ENCODE data around the gene TCTN2.
A peak's percentile ranks its signal among the peaks of the same experiment; 100 is the strongest.

Gene TCTN2

GRCh38 chr12:123743002-123743401, 72.1 kb downstream of the TCTN2 start:
- Histone ChIP-seq H3K36me3 (ENCODE audit: control insufficient read depth, low read length) (peaks cover 74% of the 10 kb centered on the region), H3K4me1 (ENCODE audit: control insufficient read depth, low read length) (peaks cover 17% of the 10 kb centered on the region), H3K27ac (ENCODE audit: low read depth, low read length) (peak overlapping the region; percentile 43)

DNA sequence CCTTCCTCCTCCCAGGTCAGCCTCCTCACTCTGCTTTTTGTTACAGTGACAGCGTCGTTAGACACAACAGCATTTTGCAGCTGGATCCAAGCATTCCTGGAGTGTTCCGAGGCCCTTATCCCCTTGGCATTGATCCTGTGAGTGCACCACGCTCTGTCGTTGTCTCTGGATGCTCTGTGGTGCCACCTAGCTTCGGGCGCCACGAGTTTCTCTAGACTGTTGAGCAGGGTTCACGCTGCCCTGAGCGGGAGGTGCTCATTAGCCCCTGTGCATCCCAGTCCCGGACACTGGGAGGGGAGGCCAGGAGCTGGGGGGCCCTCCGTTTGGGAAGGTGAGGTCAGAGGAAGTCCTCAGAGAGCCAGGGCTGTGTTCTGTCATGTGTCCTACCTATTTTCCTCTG, 73.9 kb downstream of the TCTN2 start:
- Histone ChIP-seq H3K4me1 (ENCODE audit: control insufficient read depth, low read length) (peaks cover 17% of the 10 kb centered on the region), H3K4me2 (ENCODE audit: low read length) (no peak overlapping the region), H3K27ac (ENCODE audit: low read depth, low read length) (no peak overlapping the region), H3F3A (ENCODE audit: control insufficient read depth, insufficient read depth) (no peaks in the 10 kb centered on the region), H3K9me2 (replicated peaks; ENCODE audit: control insufficient read depth, low read length) (no peaks in the 10 kb centered on the region), H3K27me3 (ENCODE audit: control insufficient read depth, low read length) (no peaks in the 10 kb centered on the region), H3K4me3 (ENCODE audit: low read length) (no peak overlapping the region), H4K20me1 (ENCODE audit: control insufficient read depth, insufficient read depth, low read depth, low read length) (no peaks in the 10 kb centered on the region), H3K79me2 (ENCODE audit: control insufficient read depth, low read length) (no peaks in the 10 kb centered on the region), H3K9me3 (ENCODE audit: control insufficient read depth, insufficient read depth, low read length) (no peaks in the 10 kb centered on the region), H3K36me3 (ENCODE audit: control insufficient read depth, low read length) (peaks cover 77% of the 10 kb centered on the region)
- TF ChIP-seq EZH2phosphoT487 (IDR thresholded peaks at IDR 0.05; ENCODE audit: borderline replicate concordance, low read length) = no peak
- TF ChIP-seq, protein P1, sequence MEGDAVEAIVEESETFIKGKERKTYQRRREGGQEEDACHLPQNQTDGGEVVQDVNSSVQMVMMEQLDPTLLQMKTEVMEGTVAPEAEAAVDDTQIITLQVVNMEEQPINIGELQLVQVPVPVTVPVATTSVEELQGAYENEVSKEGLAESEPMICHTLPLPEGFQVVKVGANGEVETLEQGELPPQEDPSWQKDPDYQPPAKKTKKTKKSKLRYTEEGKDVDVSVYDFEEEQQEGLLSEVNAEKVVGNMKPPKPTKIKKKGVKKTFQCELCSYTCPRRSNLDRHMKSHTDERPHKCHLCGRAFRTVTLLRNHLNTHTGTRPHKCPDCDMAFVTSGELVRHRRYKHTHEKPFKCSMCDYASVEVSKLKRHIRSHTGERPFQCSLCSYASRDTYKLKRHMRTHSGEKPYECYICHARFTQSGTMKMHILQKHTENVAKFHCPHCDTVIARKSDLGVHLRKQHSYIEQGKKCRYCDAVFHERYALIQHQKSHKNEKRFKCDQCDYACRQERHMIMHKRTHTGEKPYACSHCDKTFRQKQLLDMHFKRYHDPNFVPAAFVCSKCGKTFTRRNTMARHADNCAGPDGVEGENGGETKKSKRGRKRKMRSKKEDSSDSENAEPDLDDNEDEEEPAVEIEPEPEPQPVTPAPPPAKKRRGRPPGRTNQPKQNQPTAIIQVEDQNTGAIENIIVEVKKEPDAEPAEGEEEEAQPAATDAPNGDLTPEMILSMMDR (IDR thresholded peaks at IDR 0.05; ENCODE audit: low read depth, low read length, poor library complexity, severe bottlenecking) = no peak

More at GRCh38 chr12:123743002-123743401, 72.1 kb downstream of the TCTN2 start:
- no peak for TF ChIP-seq EZH2phosphoT487 (IDR thresholded peaks at IDR 0.05; ENCODE audit: borderline replicate concordance, low read length)
- TF ChIP-seq, protein P1 (IDR thresholded peaks at IDR 0.05; ENCODE audit: low read depth, low read length, poor library complexity, severe bottlenecking) = no peak
- Histone ChIP-seq H3F3A (ENCODE audit: control insufficient read depth, insufficient read depth) (no peaks in the 10 kb centered on the region), H4K20me1 (ENCODE audit: control insufficient read depth, insufficient read depth, low read depth, low read length) (no peaks in the 10 kb centered on the region), H3K27me3 (ENCODE audit: control insufficient read depth, low read length) (no peaks in the 10 kb centered on the region), H3K4me3 (ENCODE audit: low read length) (no peak overlapping the region), H3K4me2 (ENCODE audit: low read length) (peak overlapping the region; percentile 9), H3K9me3 (ENCODE audit: control insufficient read depth, insufficient read depth, low read length) (no peaks in the 10 kb centered on the region), H3K79me2 (ENCODE audit: control insufficient read depth, low read length) (no peaks in the 10 kb centered on the region), H3K9me2 (replicated peaks; ENCODE audit: control insufficient read depth, low read length) (no peaks in the 10 kb centered on the region)

GRCh38 chr12:123747309-123747708, 76.4 kb downstream of the TCTN2 start:
- Histone ChIP-seq H3K4me1 (ENCODE audit: control insufficient read depth, low read length) (peaks cover 11% of the 10 kb centered on the region), H4K20me1 (ENCODE audit: control insufficient read depth, insufficient read depth, low read depth, low read length) (no peaks in the 10 kb centered on the region), H3K9me3 (ENCODE audit: control insufficient read depth, insufficient read depth, low read length) (no peaks in the 10 kb centered on the region), H3K9me2 (replicated peaks; ENCODE audit: control insufficient read depth, low read length) (no peaks in the 10 kb centered on the region), H3K27me3 (ENCODE audit: control insufficient read depth, low read length) (no peaks in the 10 kb centered on the region), H3F3A (ENCODE audit: control insufficient read depth, insufficient read depth) (no peaks in the 10 kb centered on the region), H3K27ac (ENCODE audit: low read depth, low read length) (no peak overlapping the region), H3K4me2 (ENCODE audit: low read length) (no peak overlapping the region), H3K79me2 (ENCODE audit: control insufficient read depth, low read length) (no peaks in the 10 kb centered on the region), H3K36me3 (ENCODE audit: control insufficient read depth, low read length) (peaks cover 74% of the 10 kb centered on the region), H3K4me3 (ENCODE audit: low read length) (no peak overlapping the region)
- no peak for TF ChIP-seq EZH2phosphoT487 (IDR thresholded peaks at IDR 0.05; ENCODE audit: borderline replicate concordance, low read length)
- TF ChIP-seq, protein P1 (IDR thresholded peaks at IDR 0.05; ENCODE audit: low read depth, low read length, poor library complexity, severe bottlenecking) = no peak
